SK-N-SH (cell line): ENCODE measurements around the gene LMF1. TPM values are rescaled to one million over a fixed set of nuclear protein-coding genes. Genes with fewer than 3 reads are reported as not detected.

Experiments
- CTCF ChIA-PET: fragments of 300-600, 350-600 bp; formaldehyde crosslinking; extraction: SDS; loops from one replicate; lab custom pipeline; 2021; lab: Yijun Ruan, JAX
- POLR2A ChIA-PET: fragments of 350-600 bp; sonication (Branson Sonifier 250); formaldehyde crosslinking; extraction: SDS; loops from one replicate; lab custom pipeline; 2020; ENCODE audit warnings: antibody characterized with exemption, inconsistent platforms; lab: Yijun Ruan, JAX
- DNase-seq: peaks from one replicate; pipeline ENCODE4 v3.0.0; 2012
- H2AFZ ChIP-seq: fragments of 200-600 bp; sonication (generic); 2 replicates; pipeline ENCODE4 v1.8.1; 2016; ENCODE audit warnings: antibody characterized with exemption, mild to moderate bottlenecking, low read depth
- H3F3A ChIP-seq: fragments of 200-600 bp; sonication (generic); replicated peaks from 2 replicates; pipeline ENCODE3; 2016; ENCODE audit warnings: antibody characterized with exemption, mild to moderate bottlenecking; ENCODE audit not compliant: insufficient read depth
- H3K27ac ChIP-seq, 2 experiments: fragments of 200-500 bp in 1 of 2; fragments of 200-600 bp in 1 of 2; sonication (Bioruptor generic) in 1 of 2; sonication (generic), shearing (Covaris generic) in 1 of 2; 2 replicates each; pipeline versions ENCODE4 v1.5.1 to v1.6.1; 2014 to 2016; ENCODE audit warnings: low read depth in 2 of 2, inconsistent platforms in 1 of 2, low read length in 1 of 2, mild to moderate bottlenecking in 1 of 2, mixed read lengths in 1 of 2
- H3K27me3 ChIP-seq: fragments of 200-600 bp; sonication (generic), shearing (Covaris generic); 2 replicates; pipeline ENCODE4 v1.6.1; 2016; ENCODE audit warnings: mixed run types; ENCODE audit not compliant: insufficient read depth
- H3K36me3 ChIP-seq, 2 experiments: fragments of 200-500 bp in 1 of 2; fragments of 200-600 bp in 1 of 2; sonication (Bioruptor generic) in 1 of 2; sonication (generic) in 1 of 2; replicated peaks in 1 of 2; 2 replicates each; pipeline versions ENCODE3 to v1.5.1; 2014 to 2016; ENCODE audit warnings: low read length in 1 of 2, mild to moderate bottlenecking in 1 of 2; ENCODE audit not compliant: insufficient read depth in 2 of 2, control insufficient read depth in 1 of 2
- H3K4me1 ChIP-seq, 2 experiments: fragments of 200-500 bp in 1 of 2; fragments of 200-600 bp in 1 of 2; sonication (Bioruptor generic) in 1 of 2; sonication (generic), shearing (Covaris generic) in 1 of 2; 2 replicates each; pipeline versions ENCODE4 v1.5.1 to v1.6.1; 2014 to 2016; ENCODE audit warnings: low read depth in 1 of 2, low read length in 1 of 2, mixed run types in 1 of 2; ENCODE audit not compliant: insufficient read depth in 2 of 2, control insufficient read depth in 1 of 2
- H3K4me2 ChIP-seq: fragments of 200-600 bp; sonication (generic), shearing (Covaris generic); 2 replicates; pipeline ENCODE4 v1.6.1; 2017; ENCODE audit warnings: mixed run types
- H3K4me3 ChIP-seq, 2 experiments: fragments of 200-500 bp in 1 of 2; fragments of 200-600 bp in 1 of 2; sonication (Bioruptor generic) in 1 of 2; sonication (generic), shearing (Covaris generic) in 1 of 2; 2 replicates each; pipeline versions ENCODE4 v1.5.1 to v1.8.1; 2014 to 2016; ENCODE audit warnings: low read depth in 2 of 2, inconsistent platforms in 1 of 2, low read length in 1 of 2, mild to moderate bottlenecking in 1 of 2, mixed read lengths in 1 of 2, moderate library complexity in 1 of 2
- H3K79me2 ChIP-seq: fragments of 200-600 bp; sonication (generic); 2 replicates; pipeline ENCODE4 v1.8.1; 2017; ENCODE audit warnings: mild to moderate bottlenecking; ENCODE audit not compliant: insufficient read depth
- H3K9ac ChIP-seq: fragments of 200-600 bp; sonication (generic); 2 replicates; pipeline ENCODE4 v1.6.1; 2017; ENCODE audit warnings: mixed run types
- H3K9me2 ChIP-seq: fragments of 200-600 bp; sonication (generic); 2 replicates; pipeline ENCODE4 v1.6.1; 2017; ENCODE audit warnings: mixed run types
- H3K9me3 ChIP-seq: fragments of 200-600 bp; sonication (generic); 2 replicates; pipeline ENCODE4 v1.6.1; 2017; ENCODE audit warnings: mixed run types, mild to moderate bottlenecking, moderate library complexity
- H4K20me1 ChIP-seq: fragments of 200-600 bp; sonication (generic); 2 replicates; pipeline ENCODE4 v1.6.1; 2017; ENCODE audit warnings: mild to moderate bottlenecking, mixed run types; ENCODE audit not compliant: insufficient read depth
- CHD2 ChIP-seq: fragments of 150-350 bp; IDR thresholded peaks from 2 replicates; pipeline ENCODE4 v1.6.1; 2018; ENCODE audit warnings: low read length; ENCODE audit not compliant: partially characterized antibody
- CTCF ChIP-seq: fragments of 200-600 bp; sonication (generic); IDR thresholded peaks from 2 replicates; pipeline ENCODE4 v1.6.1; 2017; ENCODE audit warnings: antibody characterized with exemption, mild to moderate bottlenecking, moderate library complexity
- ELF1 ChIP-seq: IDR thresholded peaks from 2 replicates; pipeline ENCODE4 v1.4.0; 2012
- FOXJ3 ChIP-seq: sonication (generic); formaldehyde crosslinking; IDR thresholded peaks from 2 replicates; pipeline ENCODE4 v1.5.1; 2020; ENCODE audit warnings: mild to moderate bottlenecking, missing genetic modification reagents
- FOXM1 ChIP-seq: IDR thresholded peaks from 2 replicates; pipeline ENCODE4 v1.4.0; 2012; ENCODE audit warnings: low read depth, mild to moderate bottlenecking
- JUND ChIP-seq: IDR thresholded peaks from 2 replicates; pipeline ENCODE4 v1.4.0; 2012
- MAX ChIP-seq: IDR thresholded peaks from 2 replicates; pipeline ENCODE4 v1.4.0; 2012; ENCODE audit warnings: low read depth
- MEF2A ChIP-seq: IDR thresholded peaks from 2 replicates; pipeline ENCODE4 v1.4.0; 2012; ENCODE audit warnings: low read depth, borderline replicate concordance
- MXI1 ChIP-seq: IDR thresholded peaks from 2 replicates; pipeline ENCODE4 v1.6.1; 2012; ENCODE audit warnings: mild to moderate bottlenecking, low read depth, low read length, improper control_type of control experiment
- POLR2AphosphoS5 ChIP-seq: IDR thresholded peaks from 2 replicates; pipeline ENCODE4 v1.6.1; 2012; ENCODE audit warnings: low read depth, low read length
- RAD21 ChIP-seq: IDR thresholded peaks from 2 replicates; pipeline ENCODE4 v1.6.1; 2012; ENCODE audit warnings: mild to moderate bottlenecking, low read length
- RCOR1 ChIP-seq: fragments of 150-350 bp; IDR thresholded peaks from 2 replicates; pipeline ENCODE4 v1.6.1; 2017; ENCODE audit warnings: antibody characterized with exemption, low read length
- RXRA ChIP-seq: IDR thresholded peaks from 2 replicates; pipeline ENCODE4 v1.4.0; 2012; ENCODE audit warnings: low read depth, mild to moderate bottlenecking, borderline replicate concordance
- SIN3A ChIP-seq: IDR thresholded peaks from 2 replicates; pipeline ENCODE4 v1.6.1; 2012; ENCODE audit warnings: low read depth, mild to moderate bottlenecking, low read length, moderate library complexity, borderline replicate concordance
- TEAD4 ChIP-seq: IDR thresholded peaks from 2 replicates; pipeline ENCODE4 v1.4.0; 2012; ENCODE audit warnings: mild to moderate bottlenecking, borderline replicate concordance; ENCODE audit not compliant: insufficient read depth
- USF1 ChIP-seq: IDR thresholded peaks from 2 replicates; pipeline ENCODE4 v1.4.0; 2012; ENCODE audit warnings: low read depth, borderline replicate concordance
- WGBS: methylation state at CpG from one replicate; pipeline ENCODE4 v1.1.6; 2017; ENCODE audit warnings: low lambda C conversion rate; 5-methylcytosine and 5-hydroxymethylcytosine counted together
- polyA plus RNA-seq, 3 experiments: library from polyadenylated mRNA; depleted of rRNA; stranded (reverse); fragments of >200 nt; gene quantifications; 2 replicates each; pipeline ENCODE4 v1.2.3, GENCODE V29; 2012
- TF ChIP-seq, protein P1 (sequence below): IDR thresholded peaks from 2 replicates; pipeline ENCODE4; 2012
- TF ChIP-seq, protein P2 (sequence below): fragments of 150-350 bp; IDR thresholded peaks from 2 replicates; pipeline ENCODE4 v1.6.1; 2017; ENCODE audit warnings: antibody characterized with exemption, low read length, low read depth, borderline replicate concordance
- TF ChIP-seq, protein P3 (sequence below): IDR thresholded peaks from 2 replicates; pipeline ENCODE4 v1.6.1; 2012; ENCODE audit warnings: mild to moderate bottlenecking, low read depth, low read length, moderate library complexity

LMF1 gene
- polyA plus RNA-seq, 1 of the 3 experiments (the other 2 are of a cell fraction), result 5.7 TPM

DNA sequence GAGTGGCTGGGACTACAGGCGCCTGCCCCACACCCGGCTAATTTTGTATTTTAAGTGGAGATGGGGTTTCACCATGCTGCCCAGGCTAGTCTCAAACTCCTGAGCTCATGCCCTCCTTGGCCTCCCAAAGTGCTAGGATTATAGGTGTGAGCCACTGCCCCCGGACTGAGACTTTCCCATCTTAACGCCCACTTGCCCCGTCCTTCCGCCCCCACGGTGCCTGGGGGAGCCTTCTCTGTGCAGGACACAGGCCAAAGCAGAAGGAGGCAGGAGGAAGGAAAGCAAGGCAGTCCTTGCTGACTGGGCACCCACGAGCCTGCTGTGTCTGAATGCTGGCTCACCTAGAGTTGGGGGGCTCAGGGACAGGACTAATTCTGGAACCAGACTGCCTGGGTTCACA, 152.7 kb downstream of the LMF1 start:
- ChIA-PET POLR2A (no interaction called here), CTCF (interaction anchor here (10.1 kb wide), 1 partner anchor 238 kb away, joined by 61 read pairs; no protein-coding TSS in a partner anchor)
- H3K79me2 ChIP-seq, result no peaks in the 10 kb centered on the region
- no peak overlapping the region for H3K27ac ChIP-seq
- 46% methylated on average over 3 of the region's 8 CpGs for WGBS
- no peak for DNase-seq
- no peak overlapping the region for H2AFZ ChIP-seq
- peaks cover 0 to 3% of the 10 kb centered on the region in 2 experiments; a peak in 1 of 4 replicates for H3K4me1 ChIP-seq
- H3K27me3 ChIP-seq, result peaks cover 46% of the 10 kb centered on the region
- H3K4me2 ChIP-seq, result no peak overlapping the region
- H4K20me1 ChIP-seq, result no peaks in the 10 kb centered on the region
- TF ChIP-seq RAD21, result no peak
- TF ChIP-seq MXI1, result no peak
- TF ChIP-seq, protein P1, sequence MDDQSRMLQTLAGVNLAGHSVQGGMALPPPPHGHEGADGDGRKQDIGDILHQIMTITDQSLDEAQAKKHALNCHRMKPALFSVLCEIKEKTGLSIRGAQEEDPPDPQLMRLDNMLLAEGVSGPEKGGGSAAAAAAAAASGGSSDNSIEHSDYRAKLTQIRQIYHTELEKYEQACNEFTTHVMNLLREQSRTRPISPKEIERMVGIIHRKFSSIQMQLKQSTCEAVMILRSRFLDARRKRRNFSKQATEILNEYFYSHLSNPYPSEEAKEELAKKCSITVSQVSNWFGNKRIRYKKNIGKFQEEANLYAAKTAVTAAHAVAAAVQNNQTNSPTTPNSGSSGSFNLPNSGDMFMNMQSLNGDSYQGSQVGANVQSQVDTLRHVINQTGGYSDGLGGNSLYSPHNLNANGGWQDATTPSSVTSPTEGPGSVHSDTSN, result no peak
- TF ChIP-seq CTCF, result no peak
- TF ChIP-seq MAX, result no peak
- TF ChIP-seq, protein P2, sequence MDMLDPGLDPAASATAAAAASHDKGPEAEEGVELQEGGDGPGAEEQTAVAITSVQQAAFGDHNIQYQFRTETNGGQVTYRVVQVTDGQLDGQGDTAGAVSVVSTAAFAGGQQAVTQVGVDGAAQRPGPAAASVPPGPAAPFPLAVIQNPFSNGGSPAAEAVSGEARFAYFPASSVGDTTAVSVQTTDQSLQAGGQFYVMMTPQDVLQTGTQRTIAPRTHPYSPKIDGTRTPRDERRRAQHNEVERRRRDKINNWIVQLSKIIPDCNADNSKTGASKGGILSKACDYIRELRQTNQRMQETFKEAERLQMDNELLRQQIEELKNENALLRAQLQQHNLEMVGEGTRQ, result no peak
- TF ChIP-seq FOXJ3 (CRISPR knock-in tag), result no peak
- no peak for TF ChIP-seq FOXM1
- no peak for TF ChIP-seq ELF1
- TF ChIP-seq RXRA, result no peak
- TF ChIP-seq, protein P3, sequence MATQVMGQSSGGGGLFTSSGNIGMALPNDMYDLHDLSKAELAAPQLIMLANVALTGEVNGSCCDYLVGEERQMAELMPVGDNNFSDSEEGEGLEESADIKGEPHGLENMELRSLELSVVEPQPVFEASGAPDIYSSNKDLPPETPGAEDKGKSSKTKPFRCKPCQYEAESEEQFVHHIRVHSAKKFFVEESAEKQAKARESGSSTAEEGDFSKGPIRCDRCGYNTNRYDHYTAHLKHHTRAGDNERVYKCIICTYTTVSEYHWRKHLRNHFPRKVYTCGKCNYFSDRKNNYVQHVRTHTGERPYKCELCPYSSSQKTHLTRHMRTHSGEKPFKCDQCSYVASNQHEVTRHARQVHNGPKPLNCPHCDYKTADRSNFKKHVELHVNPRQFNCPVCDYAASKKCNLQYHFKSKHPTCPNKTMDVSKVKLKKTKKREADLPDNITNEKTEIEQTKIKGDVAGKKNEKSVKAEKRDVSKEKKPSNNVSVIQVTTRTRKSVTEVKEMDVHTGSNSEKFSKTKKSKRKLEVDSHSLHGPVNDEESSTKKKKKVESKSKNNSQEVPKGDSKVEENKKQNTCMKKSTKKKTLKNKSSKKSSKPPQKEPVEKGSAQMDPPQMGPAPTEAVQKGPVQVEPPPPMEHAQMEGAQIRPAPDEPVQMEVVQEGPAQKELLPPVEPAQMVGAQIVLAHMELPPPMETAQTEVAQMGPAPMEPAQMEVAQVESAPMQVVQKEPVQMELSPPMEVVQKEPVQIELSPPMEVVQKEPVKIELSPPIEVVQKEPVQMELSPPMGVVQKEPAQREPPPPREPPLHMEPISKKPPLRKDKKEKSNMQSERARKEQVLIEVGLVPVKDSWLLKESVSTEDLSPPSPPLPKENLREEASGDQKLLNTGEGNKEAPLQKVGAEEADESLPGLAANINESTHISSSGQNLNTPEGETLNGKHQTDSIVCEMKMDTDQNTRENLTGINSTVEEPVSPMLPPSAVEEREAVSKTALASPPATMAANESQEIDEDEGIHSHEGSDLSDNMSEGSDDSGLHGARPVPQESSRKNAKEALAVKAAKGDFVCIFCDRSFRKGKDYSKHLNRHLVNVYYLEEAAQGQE, result no peak
- no peak for TF ChIP-seq TEAD4
- no peak for TF ChIP-seq MEF2A
- no peak for TF ChIP-seq CHD2
- no peak for TF ChIP-seq RCOR1
- no peak for TF ChIP-seq USF1
- no peak for TF ChIP-seq JUND
- TF ChIP-seq SIN3A, result no peak
- TF ChIP-seq POLR2AphosphoS5, result no peak
- H3K9me3 ChIP-seq, result no peaks in the 10 kb centered on the region
- H3K9me2 ChIP-seq, result no peaks in the 10 kb centered on the region
- H3F3A ChIP-seq, result no peaks in the 10 kb centered on the region
- no peak overlapping the region for H3K4me3 ChIP-seq
- no peaks in the 10 kb centered on the region for H3K36me3 ChIP-seq
- H3K9ac ChIP-seq, result no peak overlapping the region
